Natural killer cell (primary cell): Measurements from ENCODE around the gene KCNJ12. TPM values are rescaled to one million over a fixed set of nuclear protein-coding genes. Genes with fewer than 3 reads are reported as not detected.

Source experiments
- ATAC-seq, 3 donors: fragments of 150-1000 bp in 2 of 3; fragments of 200-7000 bp in 1 of 3; cut with Tn5 transposase; 1 replicate in 1 of 3; 2 replicates in 2 of 3; pipeline ENCODE4 v1.10.0; 2021; ENCODE audit warnings: mild to moderate bottlenecking in 2 of 3, moderate library complexity in 2 of 3
- DNase-seq, 2 donors: peaks; one replicate each; pipeline versions ENCODE4 v3.0.0 to v3.0.0-alpha.2; 2013 to 2021; ENCODE audit warnings: mixed read lengths in 1 of 2
- H3K27ac ChIP-seq: one replicate; pipeline ENCODE4 v1.5.1; 2013; ENCODE audit warnings: mild to moderate bottlenecking, low read length
- H3K27me3 ChIP-seq: one replicate; pipeline ENCODE4 v1.6.1; 2013; ENCODE audit warnings: low read length; ENCODE audit not compliant: control insufficient read depth, insufficient read depth
- H3K36me3 ChIP-seq: one replicate; pipeline ENCODE4 v1.6.1; 2013; ENCODE audit warnings: low read length; ENCODE audit not compliant: control insufficient read depth, insufficient read depth
- H3K4me1 ChIP-seq: one replicate; pipeline ENCODE4 v1.6.1; 2013; ENCODE audit warnings: low read length; ENCODE audit not compliant: control insufficient read depth, insufficient read depth
- H3K4me3 ChIP-seq: one replicate; pipeline ENCODE4 v1.5.1; 2013; ENCODE audit warnings: low read length
- H3K9me3 ChIP-seq: one replicate; pipeline ENCODE4 v1.6.1; 2013; ENCODE audit warnings: low read length; ENCODE audit not compliant: control insufficient read depth, insufficient read depth
- H3K27ac Mint-ChIP-seq, 2 donors: one replicate each; pipeline ENCODE4 v1.8.0; 2022; ENCODE audit warnings: mild to moderate bottlenecking in 2 of 2, mixed read lengths in 2 of 2, moderate library complexity in 1 of 2
- H3K27me3 Mint-ChIP-seq, 2 donors: one replicate each; pipeline ENCODE4 v1.8.0; 2022; ENCODE audit warnings: low read depth in 2 of 2, mixed read lengths in 2 of 2
- H3K36me3 Mint-ChIP-seq: one replicate; pipeline ENCODE4 v1.8.0; 2022; ENCODE audit warnings: mixed read lengths
- H3K4me1 Mint-ChIP-seq, 2 donors: one replicate each; pipeline ENCODE4 v1.8.0; 2022; ENCODE audit warnings: mixed read lengths in 2 of 2
- H3K4me3 Mint-ChIP-seq: one replicate; pipeline ENCODE4 v1.8.0; 2022; ENCODE audit warnings: mild to moderate bottlenecking, moderate library complexity, mixed read lengths
- H3K9me3 Mint-ChIP-seq, 2 donors: one replicate each; pipeline ENCODE4 v1.8.0; 2022; ENCODE audit warnings: mixed read lengths in 2 of 2
- WGBS: methylation state at CpG from one replicate; pipeline ENCODE4 v1.1.7; 2013; ENCODE audit warnings: missing lambda C conversion rate; ENCODE audit not compliant: insufficient coverage; 5-methylcytosine and 5-hydroxymethylcytosine counted together
- intact Hi-C: fragments of 100-400 bp; cut with micrococcal nuclease; formaldehyde crosslinking; loops from one replicate; pipeline ENCODE4 v1.14.2; 2022
- total RNA-seq, 4 donors: library from RNA; stranded (reverse); fragments of 120-200 nt in 1 of 4; gene quantifications; one replicate each; pipeline versions ENCODE4 v1.2.3 to v1.2.4, GENCODE V29; 2013 to 2022
- TF ChIP-seq, protein P1 (sequence below): fragments of 200-600 bp; IDR thresholded peaks from one replicate; pipeline ENCODE4 v1.8.0; 2022; ENCODE audit warnings: antibody characterized with exemption

KCNJ12 gene
- total RNA-seq, 3 donors from 2014 or later (not counting 1 experiment from before 2014, with no cell fraction given) = 0.14 TPM; not detected in 2

DNA sequence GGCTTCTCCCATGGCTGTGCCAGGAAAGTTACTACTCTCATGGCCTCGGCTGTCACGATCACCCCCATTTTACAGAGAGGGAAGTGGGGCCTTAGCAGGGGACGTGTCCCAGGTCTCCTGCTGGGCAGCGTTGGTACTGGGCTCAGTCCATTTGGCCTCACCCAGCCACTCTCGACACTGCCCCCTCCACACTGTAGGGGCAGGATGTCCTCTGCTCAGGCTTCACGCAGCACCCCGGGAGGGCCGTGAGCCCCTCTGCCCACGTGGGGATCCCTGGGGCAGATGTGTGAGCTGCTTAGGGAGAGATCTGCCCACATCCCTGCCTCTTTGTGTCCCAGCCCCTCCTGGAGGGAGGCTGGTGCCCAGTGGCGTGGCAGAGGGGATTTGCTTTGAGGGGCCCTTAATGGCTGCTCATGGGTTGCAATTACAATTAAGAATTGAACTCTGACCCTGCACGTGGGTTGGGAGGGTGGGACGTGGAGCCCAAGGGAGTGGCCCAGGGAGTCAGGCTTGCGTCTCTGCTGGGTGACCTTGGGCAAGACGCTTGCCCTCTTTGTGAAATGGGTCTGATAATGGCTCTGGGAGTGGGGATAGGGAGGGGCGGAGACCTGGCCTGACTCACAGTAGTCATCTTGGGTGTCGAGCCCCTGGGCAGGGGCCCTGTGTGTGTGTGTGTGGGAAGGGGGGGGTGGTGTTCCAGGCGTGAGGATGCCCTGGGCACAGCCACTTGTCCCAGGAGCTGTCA is 2.3 kb upstream of the KCNJ12 start:
- peaks cover 37% of the 10 kb centered on the region for H3K4me1 ChIP-seq
- Mint-ChIP-seq H3K36me3 (no peaks in the 10 kb centered on the region), H3K27me3 (peaks cover 8 to 12% of the 10 kb centered on the region in 2 donors), H3K4me3 (no peak overlapping the region), H3K9me3 (no peaks in the 10 kb centered on the region), H3K27ac (no peak overlapping the region), H3K4me1 (peaks cover 0 to 13% of the 10 kb centered on the region in 2 donors)
- H3K27me3 ChIP-seq = peaks cover 32% of the 10 kb centered on the region
- ATAC-seq = no peak
- TF ChIP-seq, protein P1, sequence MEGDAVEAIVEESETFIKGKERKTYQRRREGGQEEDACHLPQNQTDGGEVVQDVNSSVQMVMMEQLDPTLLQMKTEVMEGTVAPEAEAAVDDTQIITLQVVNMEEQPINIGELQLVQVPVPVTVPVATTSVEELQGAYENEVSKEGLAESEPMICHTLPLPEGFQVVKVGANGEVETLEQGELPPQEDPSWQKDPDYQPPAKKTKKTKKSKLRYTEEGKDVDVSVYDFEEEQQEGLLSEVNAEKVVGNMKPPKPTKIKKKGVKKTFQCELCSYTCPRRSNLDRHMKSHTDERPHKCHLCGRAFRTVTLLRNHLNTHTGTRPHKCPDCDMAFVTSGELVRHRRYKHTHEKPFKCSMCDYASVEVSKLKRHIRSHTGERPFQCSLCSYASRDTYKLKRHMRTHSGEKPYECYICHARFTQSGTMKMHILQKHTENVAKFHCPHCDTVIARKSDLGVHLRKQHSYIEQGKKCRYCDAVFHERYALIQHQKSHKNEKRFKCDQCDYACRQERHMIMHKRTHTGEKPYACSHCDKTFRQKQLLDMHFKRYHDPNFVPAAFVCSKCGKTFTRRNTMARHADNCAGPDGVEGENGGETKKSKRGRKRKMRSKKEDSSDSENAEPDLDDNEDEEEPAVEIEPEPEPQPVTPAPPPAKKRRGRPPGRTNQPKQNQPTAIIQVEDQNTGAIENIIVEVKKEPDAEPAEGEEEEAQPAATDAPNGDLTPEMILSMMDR = no peak
- no peak for DNase-seq
- no peaks in the 10 kb centered on the region for H3K9me3 ChIP-seq
- H3K36me3 ChIP-seq = no peaks in the 10 kb centered on the region
- no peak overlapping the region for H3K4me3 ChIP-seq
- intact Hi-C loops = no loop called here
- WGBS = 77% methylated on average over 17 of the region's 17 CpGs
- H3K27ac ChIP-seq = no peak overlapping the region

DNA sequence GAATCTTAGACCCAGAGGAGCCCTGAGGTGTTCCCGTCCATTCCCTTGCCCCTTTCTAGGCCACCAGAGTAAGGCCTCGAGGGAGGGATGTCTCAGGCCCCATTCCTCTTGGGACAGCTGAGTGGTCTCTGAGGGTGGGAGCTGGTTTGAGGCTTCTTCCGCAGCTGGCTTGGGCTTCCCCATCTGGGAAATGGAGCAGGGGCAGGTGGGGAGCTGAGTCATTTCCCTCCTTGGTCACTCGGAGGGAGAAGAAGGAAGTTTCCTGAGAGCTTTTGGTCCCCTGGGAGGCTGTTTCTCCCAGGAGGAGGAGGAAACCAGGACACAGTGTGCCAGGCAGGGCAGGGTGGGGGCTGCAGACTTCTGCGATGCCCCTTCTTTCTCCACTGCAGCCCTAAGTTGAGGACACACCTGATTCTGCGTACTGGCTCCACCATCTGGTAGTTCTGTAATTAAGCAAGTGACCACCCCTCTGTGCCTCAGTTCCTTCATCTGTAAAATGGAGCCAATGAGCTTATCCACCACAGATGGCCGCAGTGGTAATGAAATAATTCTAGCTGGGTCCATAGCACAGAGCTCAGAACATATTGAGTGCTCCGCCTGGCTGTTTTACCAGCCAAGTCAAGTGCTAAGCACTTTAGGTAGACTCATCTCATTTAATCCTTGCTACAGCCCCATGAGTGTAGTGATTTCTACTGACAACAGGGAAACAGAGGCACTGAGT is 1.6 kb upstream of the KCNJ12 start:
- WGBS = 71% methylated on average over 8 of the region's 8 CpGs
- intact Hi-C loops = no loop called here
- Mint-ChIP-seq H3K27ac (no peak overlapping the region), H3K36me3 (no peaks in the 10 kb centered on the region), H3K4me3 (no peak overlapping the region), H3K9me3 (no peaks in the 10 kb centered on the region), H3K27me3 (peaks cover 8 to 12% of the 10 kb centered on the region in 2 donors), H3K4me1 (peaks cover 0 to 13% of the 10 kb centered on the region in 2 donors)
- peaks cover 35% of the 10 kb centered on the region for H3K4me1 ChIP-seq
- no peaks in the 10 kb centered on the region for H3K36me3 ChIP-seq
- no peak overlapping the region for H3K4me3 ChIP-seq
- ATAC-seq = no peak
- TF ChIP-seq, protein P1 = no peak
- no peaks in the 10 kb centered on the region for H3K9me3 ChIP-seq
- H3K27me3 ChIP-seq = peaks cover 35% of the 10 kb centered on the region
- H3K27ac ChIP-seq = no peak overlapping the region
- no peak for DNase-seq

- peaks cover 8 to 12% of the 10 kb centered on the region in 2 donors for H3K27me3 Mint-ChIP-seq
- no peak overlapping the region for H3K27ac Mint-ChIP-seq
- H3K4me3 ChIP-seq = no peak overlapping the region
- H3K36me3 Mint-ChIP-seq = no peaks in the 10 kb centered on the region
- H3K9me3 Mint-ChIP-seq = no peaks in the 10 kb centered on the region
- ATAC-seq (no peak), DNase-seq (no peak)
- peaks cover 0 to 13% of the 10 kb centered on the region in 2 donors for H3K4me1 Mint-ChIP-seq
- WGBS = 87% methylated on average over 7 of the region's 7 CpGs
- intact Hi-C loops = no loop called here
- H3K4me1 ChIP-seq = peaks cover 35% of the 10 kb centered on the region
- no peaks in the 10 kb centered on the region for H3K36me3 ChIP-seq
- TF ChIP-seq, protein P1 = no peak
- H3K4me3 Mint-ChIP-seq = no peak overlapping the region
- no peaks in the 10 kb centered on the region for H3K9me3 ChIP-seq
- no peak overlapping the region for H3K27ac ChIP-seq
- peaks cover 35% of the 10 kb centered on the region for H3K27me3 ChIP-seq
These were observed 996 bp upstream of the KCNJ12 start for GRCh38 chr17:21375162-21375560.
